HL-60/S4 treated with retinoic acid at 250 ng/mL for 4 days and 3 days (cell line): ENCODE measurements around the gene IRAK1.

Experiments
- in situ Hi-C: fragments of 300-500 bp; cut with MboI; formaldehyde crosslinking; loops from 2 replicates; pipeline ENCODE4 v1.7.0; 2022; ENCODE audit warnings: low sequenced_read_pairs

Gene IRAK1

DNA sequence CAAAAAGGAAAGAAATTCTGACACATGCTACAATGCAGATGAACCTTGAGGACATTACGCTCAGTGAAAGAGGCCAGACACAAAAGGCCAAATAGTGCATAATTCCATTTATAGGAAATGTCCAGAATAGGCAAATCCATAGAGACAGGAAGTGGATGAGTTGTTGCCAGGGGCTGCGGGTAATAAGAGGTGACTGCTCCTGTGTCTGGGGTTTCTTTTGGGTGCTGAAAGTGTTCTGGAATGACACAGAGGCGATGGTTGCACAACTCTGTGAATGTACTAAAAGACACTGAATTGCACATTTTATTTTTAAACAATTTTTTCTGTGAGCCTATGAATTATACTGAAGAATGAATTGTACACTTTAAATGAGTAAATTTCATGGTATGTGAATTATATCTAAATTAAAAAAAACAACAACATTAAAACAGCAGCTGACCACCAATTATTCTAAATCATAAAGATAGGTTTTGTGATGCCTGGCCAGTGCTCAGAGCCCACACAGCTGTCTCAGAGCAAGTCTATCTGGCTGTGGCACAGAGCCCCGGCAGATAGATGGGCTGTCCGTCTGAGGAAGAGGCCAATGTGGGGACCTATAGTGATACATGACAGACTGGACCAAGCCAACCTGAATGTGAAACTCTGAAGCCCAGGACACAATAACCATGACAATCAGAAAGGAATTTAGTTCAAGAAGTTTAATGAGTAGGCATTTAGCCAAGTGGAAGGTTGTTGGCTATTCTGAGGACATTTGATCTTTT is 23.5 kb upstream of the IRAK1 start:
- in situ Hi-C loops: no loop called here

DNA sequence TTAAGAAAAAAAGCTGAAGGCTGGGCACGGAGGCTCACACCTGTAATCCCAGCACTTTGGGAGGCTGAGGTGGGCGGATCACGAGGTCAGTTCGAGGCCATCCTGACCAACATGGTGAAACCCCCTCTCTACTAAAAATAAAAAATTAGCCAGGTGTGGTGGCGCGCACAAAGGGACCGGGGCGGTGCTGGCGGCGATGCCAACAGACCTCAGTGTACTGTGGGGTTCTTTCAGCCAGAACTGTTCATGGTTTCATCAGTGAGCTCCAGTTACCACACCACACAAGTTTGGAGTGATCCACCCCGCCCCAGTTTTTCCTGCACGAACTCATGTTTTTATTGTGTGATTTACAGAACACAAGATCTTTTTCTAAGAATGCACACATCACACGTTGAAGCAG is 21.2 kb upstream of the IRAK1 start:
- in situ Hi-C loops: no loop called here

DNA sequence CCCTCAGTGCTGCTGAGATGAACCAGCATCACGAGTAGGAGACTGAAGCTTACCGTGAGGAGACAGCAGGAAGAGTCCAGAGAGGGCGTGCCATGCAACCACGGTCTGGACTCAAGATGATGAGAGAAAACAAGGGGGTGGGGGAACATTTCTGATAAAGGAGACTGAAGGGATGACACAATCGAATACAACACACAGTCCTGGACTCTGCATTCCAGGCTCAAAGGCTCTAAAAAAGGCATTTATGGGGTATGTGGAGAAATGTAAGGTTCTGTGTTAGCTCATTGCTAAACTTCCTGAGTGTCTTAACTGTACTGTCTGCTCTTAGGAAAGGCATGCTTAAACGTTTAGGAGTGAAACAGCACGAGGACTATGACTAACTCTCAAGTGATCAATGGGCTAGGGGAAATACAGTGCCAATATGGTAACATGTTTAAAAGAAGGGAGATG is 20.6 kb upstream of the IRAK1 start:
- in situ Hi-C loops: no loop called here

GRCh38 chrX:154039577-154039976 is 19.9 kb upstream of the IRAK1 start:
- in situ Hi-C loops: no loop called here

DNA sequence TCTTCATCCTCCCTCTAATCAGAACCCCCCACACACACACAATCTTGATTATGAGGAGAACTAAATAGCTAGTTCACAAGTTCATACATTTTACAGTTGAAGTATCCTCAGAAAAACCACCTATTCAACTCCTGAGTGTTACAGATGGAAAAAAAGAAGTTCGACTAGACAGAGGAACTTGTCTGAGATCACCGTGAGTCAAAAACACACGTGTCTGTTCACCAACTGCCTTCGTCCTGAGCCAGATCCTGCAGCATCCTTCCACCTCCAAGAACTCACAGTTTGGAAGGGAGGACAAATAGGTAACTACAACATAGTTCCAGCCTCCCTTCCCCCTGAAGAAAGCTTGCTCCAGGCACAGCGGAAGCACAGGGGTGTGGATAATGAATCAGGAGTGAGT is 19.0 kb upstream of the IRAK1 start:
- in situ Hi-C loops: no loop called here

GRCh38 chrX:154037754-154038153 is 18.1 kb upstream of the IRAK1 start:
- in situ Hi-C loops: no loop called here

DNA sequence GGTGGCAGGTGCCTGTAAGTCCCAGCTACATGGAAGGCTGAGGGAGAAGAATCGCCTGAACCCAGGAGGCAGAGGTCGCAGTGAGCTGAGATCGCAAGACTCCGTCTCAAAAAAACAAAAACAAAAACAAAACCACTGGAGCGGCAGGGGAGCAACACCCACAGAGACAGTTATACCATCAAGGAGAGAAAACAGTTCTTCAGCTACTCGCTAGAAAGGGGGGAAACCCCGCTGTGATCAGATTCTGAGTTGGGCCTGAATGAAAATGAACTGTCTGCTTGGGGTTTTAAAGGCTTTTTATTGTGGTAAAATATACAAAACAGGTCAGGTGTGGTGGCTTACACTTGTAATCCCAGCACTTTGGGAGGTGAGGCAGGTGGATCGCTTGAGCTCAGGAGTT is 16.8 kb upstream of the IRAK1 start:
- in situ Hi-C loops: no loop called here

- in situ Hi-C loops: no loop called here
These were observed 14.1 kb upstream of the IRAK1 start for GRCh38 chrX:154033848-154034247.

GRCh38 chrX:154032653-154033052 is 13.0 kb upstream of the IRAK1 start:
- in situ Hi-C loops: no loop called here

DNA sequence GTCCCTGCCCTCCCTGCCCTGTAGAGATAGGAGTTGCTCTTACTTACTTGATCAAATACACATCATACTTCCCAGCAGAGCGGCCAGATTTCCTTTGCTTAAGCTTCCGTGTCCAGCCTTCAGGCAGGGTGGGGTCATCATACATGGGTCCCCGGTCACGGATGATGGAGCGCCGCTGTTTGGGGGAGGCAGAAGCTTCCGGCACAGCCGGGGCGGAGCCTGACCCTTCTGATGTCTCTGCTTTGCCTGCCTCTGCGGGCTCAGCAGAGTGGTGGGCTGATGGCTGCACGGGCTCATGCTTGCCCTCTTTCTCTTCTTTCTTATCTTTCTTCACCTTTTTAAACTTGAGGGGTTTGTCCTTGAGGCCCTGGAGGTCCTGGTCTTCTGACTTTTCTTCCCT is 12.5 kb upstream of the IRAK1 start:
- in situ Hi-C loops: no loop called here

DNA sequence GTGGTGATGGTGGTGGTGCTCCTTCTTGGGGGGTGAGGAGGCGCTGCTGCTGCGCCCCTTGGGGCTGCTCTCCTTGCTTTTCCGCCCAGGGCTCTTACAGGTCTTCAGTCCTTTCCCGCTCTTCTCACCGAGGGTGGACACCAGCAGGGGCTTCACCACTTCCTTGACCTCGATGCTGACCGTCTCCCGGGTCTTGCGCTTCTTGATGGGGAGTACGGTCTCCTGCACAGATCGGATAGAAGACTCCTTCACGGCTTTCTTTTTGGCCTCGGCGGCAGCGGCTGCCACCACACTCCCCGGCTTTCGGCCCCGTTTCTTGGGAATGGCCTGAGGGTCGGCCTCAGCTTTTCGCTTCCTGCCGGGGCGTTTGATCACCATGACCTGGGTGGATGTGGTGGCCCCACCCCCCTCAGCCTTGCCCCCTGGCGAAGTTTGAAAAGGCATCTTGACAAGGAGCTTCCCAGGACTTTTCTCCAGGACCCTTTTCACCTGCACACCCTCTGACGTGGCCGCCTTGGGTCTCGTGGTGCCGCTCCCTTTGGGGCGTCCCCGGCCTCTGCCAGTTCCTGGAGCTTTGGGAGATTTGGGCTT is 11.1 kb upstream of the IRAK1 start:
- in situ Hi-C loops: no loop called here

GRCh38 chrX:154030266-154030665 is 10.6 kb upstream of the IRAK1 start:
- in situ Hi-C loops: no loop called here

- in situ Hi-C loops: no loop called here
These were observed 9.7 kb upstream of the IRAK1 start for GRCh38 chrX:154029439-154029838.

- in situ Hi-C loops: no loop called here
These were observed 8.9 kb upstream of the IRAK1 start for GRCh38 chrX:154028502-154029184.

- in situ Hi-C loops: no loop called here
These were observed 8.3 kb upstream of the IRAK1 start for GRCh38 chrX:154027986-154028385.

DNA sequence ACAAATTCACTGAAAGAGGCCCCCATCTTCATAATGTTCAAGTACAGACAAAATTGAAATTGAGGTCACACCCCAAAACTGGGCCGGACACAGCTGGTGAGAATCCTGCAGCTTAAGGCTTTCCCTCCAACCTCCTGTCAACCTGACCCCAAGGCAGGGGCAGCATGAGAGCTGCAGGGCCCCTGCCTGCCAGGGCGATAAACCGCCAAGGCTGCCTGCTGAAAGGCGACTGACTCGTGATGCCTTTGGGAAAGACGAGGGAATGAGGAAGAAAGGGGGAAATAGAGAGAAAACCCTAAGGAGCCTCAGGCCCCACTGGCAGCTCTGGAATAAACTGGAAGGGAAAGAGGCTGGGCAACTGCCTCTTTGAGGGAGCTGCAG is 7.3 kb upstream of the IRAK1 start:
- in situ Hi-C loops: no loop called here

DNA sequence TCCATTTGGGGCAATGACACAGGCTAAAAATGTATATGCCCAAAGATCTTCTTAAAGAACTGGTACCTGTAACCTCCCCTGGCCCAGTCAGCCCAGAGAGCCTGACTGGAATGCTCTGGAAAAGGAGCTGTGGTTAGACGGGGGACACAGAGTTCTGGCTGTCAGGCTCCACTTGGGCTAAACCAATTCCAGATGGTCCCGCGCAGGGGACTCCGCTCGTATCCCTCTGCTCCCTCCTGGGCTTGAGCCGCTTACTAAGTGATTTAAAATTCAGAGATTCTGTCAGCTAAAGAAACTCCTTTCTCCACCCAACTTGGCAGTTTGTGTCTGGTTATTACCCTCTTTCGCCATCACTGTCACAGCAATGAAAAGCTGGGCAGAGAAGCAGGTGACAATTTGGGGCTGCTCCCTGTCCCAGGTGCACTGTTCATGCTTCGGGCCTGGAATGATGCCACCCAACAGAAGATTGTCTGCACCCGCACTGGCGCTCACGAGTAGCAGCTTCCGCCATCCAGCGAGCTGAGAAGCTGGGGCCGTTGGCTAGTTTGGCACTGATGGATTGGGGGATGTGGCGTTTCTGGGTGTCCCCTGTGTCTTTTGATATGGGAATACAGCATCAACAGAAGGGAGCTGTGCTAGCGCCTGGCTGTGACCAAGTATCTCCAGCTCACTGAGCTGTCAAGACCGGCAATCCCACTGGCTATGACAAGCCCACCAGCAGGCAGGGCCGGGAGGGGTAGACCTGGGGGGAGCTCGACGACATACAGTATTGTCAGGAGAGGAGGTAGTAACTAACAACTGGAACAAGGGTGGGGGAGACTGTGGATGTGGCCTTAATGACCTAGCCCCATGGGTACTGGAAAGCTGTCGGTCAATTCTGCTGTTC is 6.7 kb upstream of the IRAK1 start:
- in situ Hi-C loops: no loop called here

- in situ Hi-C loops: no loop called here
These were observed 5.5 kb upstream of the IRAK1 start for GRCh38 chrX:154025230-154025629.

GRCh38 chrX:154024271-154024670 is 4.6 kb upstream of the IRAK1 start:
- in situ Hi-C loops: no loop called here

DNA sequence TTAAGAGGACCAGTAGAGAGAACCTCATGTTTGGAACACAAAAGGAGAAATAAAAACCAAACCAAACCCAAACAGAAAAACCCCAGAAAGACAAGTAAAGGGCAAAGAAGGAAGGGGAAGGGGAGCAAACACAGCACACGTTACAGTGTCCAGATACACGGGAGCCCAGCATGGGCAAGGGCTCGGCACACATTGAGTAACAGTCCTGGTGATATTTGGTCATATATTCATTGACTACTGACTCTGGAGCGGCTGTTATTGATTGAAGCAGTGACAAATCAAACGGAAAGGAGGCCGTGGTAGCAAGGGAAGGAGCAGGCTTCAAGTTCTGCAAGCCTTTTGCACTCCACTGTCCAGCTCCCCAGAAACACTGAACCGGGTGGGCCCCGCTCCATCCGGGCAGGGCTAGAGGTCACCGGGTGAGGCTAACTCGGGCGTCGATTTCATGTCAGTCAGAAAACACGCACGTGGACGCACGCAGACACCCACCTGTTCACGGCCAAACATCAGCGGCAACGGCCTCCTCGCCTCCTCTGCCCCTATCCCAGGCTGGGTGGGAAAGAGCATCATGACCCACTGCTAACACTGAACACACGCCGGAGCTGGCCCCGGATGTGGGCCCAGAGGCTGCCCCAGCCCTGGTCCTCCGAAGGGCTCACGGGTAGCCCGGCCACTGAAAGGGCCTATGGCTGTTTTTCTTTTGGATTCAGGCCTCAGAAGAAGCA is 3.7 kb upstream of the IRAK1 start:
- in situ Hi-C loops: no loop called here

- in situ Hi-C loops: no loop called here
These were observed 2.4 kb upstream of the IRAK1 start for GRCh38 chrX:154022108-154022507.
